NCI-H2081 treated with DMSO at 0.1 percent for 48 hours (cell line): ENCODE results near the gene PSMA5.
"Not testable (repeated sequence)": the region's sequence is repeated elsewhere in the genome, so short reads cannot be mapped to it uniquely, and the experiment has no call there.

ENCODE experiments used
- DNase-seq: peaks from one replicate; lab custom pipeline; 2025; lab: John Stamatoyannopoulos, UW

PSMA5 gene

DNA sequence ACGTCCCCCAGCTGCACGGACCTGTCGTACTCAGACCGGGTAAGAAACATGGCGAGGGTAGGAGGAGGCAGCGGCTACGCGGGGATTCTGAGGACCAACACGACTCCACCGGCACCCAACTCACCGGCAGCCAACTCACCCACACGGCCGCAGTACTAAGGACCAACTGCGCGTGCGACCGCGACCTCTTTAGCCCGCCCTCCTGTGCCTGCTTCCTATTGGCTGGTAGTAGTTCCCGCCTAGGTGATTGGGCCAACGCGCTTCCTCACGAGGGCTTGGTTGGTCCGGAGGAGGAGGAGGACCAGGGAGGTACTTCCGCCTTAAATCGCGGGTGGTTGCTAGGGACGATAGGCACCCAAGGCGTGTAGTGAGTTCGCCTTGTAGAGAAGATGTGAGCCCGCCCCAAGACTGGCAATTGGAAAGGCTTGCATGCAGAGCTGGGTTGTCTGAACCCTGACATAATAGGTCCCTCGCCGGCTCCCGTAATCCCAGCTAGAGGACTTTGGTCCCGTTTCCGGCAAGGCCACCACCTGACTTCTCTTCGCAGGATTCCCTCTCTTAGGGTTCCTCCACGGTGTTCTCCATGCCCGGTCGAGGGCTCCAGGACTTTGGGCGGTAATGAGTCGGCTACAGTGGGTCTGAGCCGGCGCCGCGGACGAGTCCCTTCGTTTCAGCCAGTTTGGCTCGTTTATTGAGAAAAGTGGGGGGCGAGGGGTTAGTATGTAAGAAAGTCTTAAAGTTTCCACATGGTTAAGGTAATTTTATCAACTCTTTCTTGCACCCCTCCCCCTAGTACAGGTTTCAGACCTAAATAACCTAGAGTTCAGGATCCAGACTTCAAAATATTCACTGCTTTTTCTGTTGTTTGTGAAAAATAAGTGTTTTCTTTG lies at the start of gene PSMA5:
Gene PSMA5 (minus strand): TSS at position 168 of the 890 bp plus-strand sequence. CDS start 118 bp downstream, at position 50.
- peak; percentile 81 for DNase-seq

DNA sequence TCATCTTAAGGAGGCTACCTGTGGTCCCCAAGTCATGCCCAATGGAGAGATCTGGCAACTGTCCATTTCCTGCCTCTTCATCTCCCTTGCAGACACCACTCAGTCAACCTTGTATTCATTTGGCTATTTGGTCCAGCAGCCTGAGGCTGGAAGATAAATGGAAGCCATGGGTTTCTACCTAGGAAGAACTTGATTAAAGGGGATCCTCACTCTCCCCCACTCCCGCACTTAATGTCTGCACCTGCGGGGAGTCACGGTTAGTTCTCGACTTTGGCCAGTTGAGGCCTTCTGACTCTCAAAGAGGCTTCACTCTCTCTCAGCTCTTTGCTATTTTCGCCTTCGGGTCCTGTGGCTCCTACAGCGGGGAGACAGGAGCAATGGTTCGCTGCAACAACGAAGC lies 49.0 kb upstream of the PSMA5 start:
- no peak for DNase-seq

DNA sequence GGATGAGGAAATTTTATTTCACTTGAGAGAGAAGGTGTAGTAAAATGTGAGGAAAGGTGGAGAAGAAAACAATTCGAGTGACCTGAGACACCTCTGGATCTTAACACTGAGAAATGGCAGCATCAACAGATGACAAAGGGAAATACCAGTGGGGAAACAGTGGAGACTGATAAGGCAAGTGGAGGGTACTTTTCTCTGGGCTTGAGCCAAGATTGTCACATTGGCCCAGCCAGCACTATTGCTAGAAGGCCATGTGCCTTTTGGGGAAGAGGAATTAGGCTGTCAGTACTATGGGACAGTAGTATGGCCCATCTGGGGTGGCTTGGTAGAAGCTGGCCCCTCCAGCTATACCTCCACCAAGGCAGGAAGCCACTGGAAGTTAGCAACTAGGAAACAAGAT lies 48.4 kb upstream of the PSMA5 start:
- DNase-seq, result no peak

DNA sequence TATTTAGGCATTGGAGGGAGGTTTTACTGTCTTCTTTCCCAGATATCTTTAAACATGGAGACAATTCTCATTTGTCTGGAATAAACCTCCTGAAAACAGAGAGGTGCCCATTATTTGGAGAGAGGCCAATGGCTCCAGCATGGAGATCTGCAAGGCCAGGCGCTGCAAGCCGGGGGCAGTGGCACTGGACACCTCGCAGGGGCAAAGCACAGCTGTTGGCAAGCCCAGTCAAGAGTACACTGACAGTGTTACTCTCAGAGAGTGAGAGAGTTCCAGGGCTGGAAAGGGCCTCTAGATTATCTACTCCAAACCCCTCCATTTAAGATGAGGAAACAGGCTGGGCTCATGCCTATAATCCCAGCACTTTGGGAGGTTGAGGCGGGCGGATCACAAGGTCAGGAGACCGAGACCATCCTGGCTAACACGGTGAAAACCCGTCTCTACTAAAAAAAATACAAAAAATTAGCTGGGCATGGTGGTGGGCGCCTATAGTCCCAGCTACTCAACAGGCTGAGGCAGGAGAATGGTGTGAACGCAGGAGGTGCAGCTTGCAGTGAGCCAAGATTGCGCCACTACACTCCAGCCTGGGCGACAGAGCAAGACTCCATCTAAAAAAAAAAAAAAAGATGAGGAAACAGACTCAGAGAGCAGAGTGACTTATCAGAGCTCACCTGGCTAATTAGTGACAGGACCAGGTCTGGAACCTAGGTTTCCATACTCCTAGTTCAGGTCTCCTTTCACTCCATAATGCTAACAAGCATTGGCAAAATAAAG lies 47.2 kb upstream of the PSMA5 start:
- not testable (repeated sequence) for DNase-seq

- DNase-seq, result no peak
Measured at GRCh38 chr1:109472779-109473178, 46.5 kb upstream of the PSMA5 start.

- DNase-seq, result no peak
Measured at GRCh38 chr1:109470245-109470644, 44.0 kb upstream of the PSMA5 start.

GRCh38 chr1:109468903-109469302 lies 42.7 kb upstream of the PSMA5 start:
- DNase-seq, result no peak

GRCh38 chr1:109468061-109468460 lies 41.8 kb upstream of the PSMA5 start:
- no peak for DNase-seq

DNA sequence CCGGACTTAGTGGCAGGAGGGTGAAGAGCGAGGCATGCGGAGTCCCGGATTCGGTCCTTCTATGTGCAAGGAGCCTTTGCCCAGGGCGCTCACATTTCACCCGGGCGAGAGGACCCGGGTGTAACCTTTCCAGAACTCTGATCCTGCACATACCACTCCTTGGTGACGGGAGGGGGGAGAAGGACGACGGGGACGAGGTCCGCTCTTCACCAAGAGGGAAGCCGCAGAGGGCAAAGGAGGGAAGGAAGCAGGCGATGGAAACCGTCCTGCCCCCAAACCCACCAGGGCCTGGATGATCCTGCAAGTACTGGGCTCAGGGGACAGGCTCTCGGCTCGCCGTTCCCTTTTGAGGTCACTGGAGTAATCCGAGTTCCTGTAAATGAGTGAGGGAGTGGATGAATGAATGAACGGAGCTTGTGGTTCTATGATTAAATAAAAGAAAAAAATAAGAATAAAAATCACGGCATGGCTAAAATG lies 41.1 kb upstream of the PSMA5 start:
- no peak for DNase-seq

- DNase-seq, result no peak
Measured at GRCh38 chr1:109466452-109467300, 40.4 kb upstream of the PSMA5 start, which contains the start of gene SYPL2. Gene SYPL2 (plus strand): TSS chr1:109466546. CDS start chr1:109466844, 298 bp downstream.

- DNase-seq, result no peak
Measured at GRCh38 chr1:109466125-109466451, 39.8 kb upstream of the PSMA5 start.

- no peak for DNase-seq
Measured at GRCh38 chr1:109457819-109458218, 31.6 kb upstream of the PSMA5 start.

DNA sequence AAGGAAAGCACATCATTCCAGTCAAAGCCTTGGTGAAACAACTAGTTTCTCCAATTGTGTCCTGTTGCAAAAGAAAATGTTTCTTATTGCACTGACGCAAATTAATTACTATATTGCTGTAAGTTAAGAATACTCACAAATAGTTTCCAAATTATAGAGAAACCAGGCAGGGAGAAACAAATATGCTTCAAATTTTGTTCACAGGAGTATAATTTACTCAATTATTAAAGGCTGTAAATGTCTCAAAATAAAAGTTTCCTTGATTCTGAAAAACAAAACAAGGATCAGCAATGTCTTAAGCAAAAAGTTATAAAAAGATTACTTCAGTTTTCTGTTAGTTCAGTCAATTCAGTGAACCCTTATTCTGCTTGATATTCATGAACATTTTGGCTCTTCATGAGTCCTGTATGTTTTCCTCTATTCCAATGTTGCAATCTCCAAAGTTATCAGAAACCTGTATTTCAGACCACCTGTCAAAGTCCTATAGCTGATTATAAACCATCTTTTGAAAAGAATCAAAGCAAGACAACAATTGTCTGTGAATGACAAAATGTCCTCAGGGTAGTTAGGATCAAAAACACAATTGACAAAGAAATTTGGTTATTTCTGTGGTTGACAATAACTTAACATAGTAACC lies 28.4 kb upstream of the PSMA5 start:
- DNase-seq, result no peak

DNA sequence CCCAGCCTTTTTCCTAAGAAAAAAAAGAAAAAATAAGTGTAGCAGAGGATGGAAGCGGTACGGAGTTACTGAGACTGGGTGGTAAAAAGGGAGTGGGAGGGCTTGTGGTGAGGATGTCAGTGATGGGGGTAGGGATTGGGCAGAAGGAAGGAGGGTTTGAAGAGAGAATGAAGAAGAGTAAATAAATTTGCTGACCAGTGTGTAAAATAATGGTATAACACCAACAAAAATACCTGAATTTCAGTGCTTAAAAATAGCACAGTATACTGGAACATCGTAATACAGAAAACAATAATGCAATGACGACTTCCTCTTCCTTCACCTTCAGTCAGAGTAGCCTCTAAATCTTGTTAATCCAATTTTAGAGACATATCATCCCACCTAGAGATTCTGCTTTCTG lies 21.3 kb upstream of the PSMA5 start:
- no peak for DNase-seq

DNA sequence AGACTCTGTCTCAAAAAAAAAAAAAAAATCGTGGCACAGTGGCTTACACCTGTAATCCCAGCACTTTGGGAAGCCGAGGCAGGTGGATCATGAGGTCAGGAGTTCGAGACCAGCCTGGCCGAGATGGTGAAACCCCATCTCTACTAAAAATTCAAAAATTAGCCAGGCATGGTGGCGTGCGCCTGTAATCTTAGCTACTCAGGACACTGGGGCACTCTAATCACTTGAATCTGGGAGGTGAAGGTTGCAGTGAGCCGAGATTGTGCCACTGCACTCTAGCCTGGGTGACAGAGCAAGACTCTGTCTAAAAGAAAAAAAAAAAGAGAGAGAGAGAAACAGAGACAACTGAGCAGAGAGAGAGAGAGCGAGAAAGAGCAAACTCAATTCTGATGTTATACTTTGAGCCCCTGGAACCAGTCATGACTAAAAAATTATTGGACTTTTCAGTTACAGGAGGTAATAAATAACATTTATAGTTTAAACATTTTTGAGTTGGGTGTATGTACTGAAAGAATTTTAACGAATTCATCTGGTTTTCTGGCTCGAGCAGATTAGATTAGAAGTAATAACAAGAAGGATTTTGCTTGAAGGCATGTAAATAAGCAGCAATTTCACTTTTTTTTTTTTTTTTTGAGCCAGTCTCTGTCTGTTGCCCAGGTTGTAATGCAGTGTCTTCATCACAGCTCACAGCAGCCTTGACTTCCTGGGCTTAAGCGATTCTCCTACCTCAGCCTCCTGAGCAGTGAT lies 19.9 kb upstream of the PSMA5 start:
- DNase-seq, result not testable (repeated sequence)

DNA sequence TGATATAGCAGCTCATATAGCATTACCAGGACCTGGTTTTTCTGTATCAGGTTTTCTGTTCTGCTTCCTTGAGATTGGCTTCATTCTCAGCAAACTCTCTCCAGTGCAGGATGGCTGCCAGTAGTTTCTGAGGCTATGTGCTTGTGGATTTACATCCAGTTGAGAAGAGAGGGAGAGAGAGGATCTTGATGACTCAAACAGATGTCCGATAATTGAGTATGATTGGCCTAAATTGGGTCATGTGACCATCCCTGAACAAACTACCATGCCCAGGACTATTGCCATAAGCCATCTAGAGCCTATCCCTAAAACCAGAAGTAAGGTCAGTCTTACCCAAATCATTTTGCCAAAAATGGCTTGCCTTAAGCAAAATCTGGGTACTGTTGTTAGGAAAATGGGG lies 18.1 kb upstream of the PSMA5 start:
- DNase-seq, result no peak

- DNase-seq, result no peak
Measured at GRCh38 chr1:109443476-109443875, 17.2 kb upstream of the PSMA5 start.

DNA sequence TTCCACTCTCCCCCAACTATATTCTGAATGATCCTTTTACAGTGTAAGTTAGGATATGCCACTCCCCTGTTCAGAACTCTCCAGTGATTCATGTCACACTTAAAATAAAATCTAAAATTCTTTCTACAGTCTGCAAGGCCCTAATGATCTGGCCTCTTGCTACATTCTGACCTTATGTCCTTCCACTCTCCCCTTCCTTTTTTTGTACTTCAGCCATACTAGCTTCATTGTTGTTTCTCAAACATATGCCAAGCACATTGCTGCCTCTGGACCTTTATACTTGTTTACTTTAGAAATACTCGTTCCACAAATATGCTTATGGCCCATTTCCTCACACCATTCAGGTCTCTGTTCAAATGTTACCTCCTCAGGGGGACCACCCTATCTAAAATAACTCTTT lies 14.8 kb upstream of the PSMA5 start:
- no peak for DNase-seq

DNA sequence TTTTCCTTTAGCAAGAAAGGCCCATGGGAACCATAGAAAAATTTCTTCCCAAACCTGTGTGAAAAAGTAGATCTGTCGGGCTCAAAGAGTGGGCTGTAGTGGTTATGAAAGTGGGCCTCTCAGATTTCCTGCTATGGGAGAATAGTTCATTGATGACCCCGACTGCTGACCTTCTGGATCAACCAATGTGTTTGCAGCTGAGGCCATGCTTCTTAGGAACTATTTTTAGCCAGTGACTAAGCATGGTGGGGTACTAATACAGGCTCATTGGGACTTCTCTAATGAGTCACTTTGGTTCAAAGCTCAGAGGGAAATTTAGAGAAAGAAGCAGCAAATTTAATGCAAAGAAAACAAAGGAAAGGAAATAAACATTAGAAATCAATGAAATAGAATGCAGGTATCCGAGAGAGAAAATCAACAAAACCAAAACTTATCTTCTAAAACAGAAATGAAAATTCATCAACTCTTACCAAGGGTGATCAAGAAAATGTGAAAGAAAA lies 12.6 kb upstream of the PSMA5 start:
- DNase-seq, result no peak

DNA sequence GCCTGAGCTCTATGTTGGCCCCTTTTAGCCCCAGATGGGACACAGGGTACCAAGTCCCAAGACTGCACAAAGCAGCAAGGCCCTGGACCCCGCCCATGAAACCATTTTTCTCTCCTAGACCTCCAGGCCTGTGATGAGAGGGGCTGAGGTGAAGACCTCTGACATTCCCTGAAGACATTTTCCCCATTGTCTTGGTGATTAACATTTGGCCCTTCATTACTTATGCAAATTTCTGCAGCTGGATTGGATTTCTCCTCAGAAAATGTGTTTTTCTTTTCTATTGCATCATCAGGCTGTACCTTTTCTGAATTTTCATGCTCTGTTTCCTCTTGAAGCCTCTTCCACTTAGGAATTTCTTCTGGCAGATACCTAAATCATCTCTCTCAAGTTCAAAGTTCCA lies 8.2 kb upstream of the PSMA5 start:
- DNase-seq, result no peak

DNA sequence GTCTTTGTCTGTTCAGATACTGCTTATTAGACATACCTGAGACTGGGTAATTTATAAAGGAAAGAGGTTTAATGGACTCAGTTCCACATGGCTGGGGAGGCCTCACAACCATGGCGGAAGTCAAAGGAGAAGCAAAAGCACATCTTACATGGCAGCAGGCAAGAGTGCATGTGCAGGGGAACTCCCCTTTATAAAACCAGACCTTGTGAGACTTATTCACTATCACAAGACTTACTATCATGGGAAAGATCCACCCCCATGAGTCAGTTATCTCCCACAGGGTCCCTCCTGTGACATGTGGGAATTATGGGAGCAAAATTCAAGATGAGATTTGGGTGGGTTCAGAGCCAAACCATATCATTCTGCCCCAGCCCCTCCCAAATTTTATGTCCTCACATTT lies 7.1 kb upstream of the PSMA5 start:
- no peak for DNase-seq
